DOHH2 (cell line): ENCODE results near the gene ANTXR2.

ENCODE experiments used
- H3F3A ChIP-seq: fragments of 200-600 bp; sonication (generic), shearing (Covaris generic); 2 replicates; pipeline ENCODE4 v1.6.0; 2016; ENCODE audit warnings: antibody characterized with exemption, mild to moderate bottlenecking; ENCODE audit not compliant: control insufficient read depth, insufficient read depth
- H3K27ac ChIP-seq: fragments of 200-600 bp; sonication (generic); 2 replicates; pipeline ENCODE4 v1.5.1; 2014; ENCODE audit warnings: low read depth, mild to moderate bottlenecking, low read length, moderate library complexity
- H3K27me3 ChIP-seq: fragments of 200-600 bp; sonication (generic); 2 replicates; pipeline ENCODE4 v1.6.1; 2014; ENCODE audit warnings: mild to moderate bottlenecking, low read length, mixed read lengths; ENCODE audit not compliant: control insufficient read depth
- H3K36me3 ChIP-seq: fragments of 200-600 bp; sonication (generic); 2 replicates; pipeline ENCODE4 v1.6.1; 2014; ENCODE audit warnings: mild to moderate bottlenecking, low read length, moderate library complexity, mixed read lengths; ENCODE audit not compliant: control insufficient read depth
- H3K4me1 ChIP-seq: fragments of 200-600 bp; sonication (generic); 2 replicates; pipeline ENCODE4 v1.6.1; 2014; ENCODE audit warnings: mild to moderate bottlenecking, low read length, mixed read lengths; ENCODE audit not compliant: control insufficient read depth
- H3K4me2 ChIP-seq: fragments of 200-600 bp; sonication (generic); 2 replicates; pipeline ENCODE4 v1.6.0; 2014; ENCODE audit warnings: mild to moderate bottlenecking, low read length, moderate library complexity
- H3K4me3 ChIP-seq: fragments of 200-600 bp; sonication (generic); 2 replicates; pipeline ENCODE4 v1.5.1; 2014; ENCODE audit warnings: mild to moderate bottlenecking, low read length, mixed read lengths
- H3K79me2 ChIP-seq: fragments of 200-600 bp; sonication (generic); 2 replicates; pipeline ENCODE4 v1.6.1; 2014; ENCODE audit warnings: mild to moderate bottlenecking, low read length, mixed read lengths; ENCODE audit not compliant: control insufficient read depth
- H3K9me2 ChIP-seq: fragments of 200-600 bp; sonication (generic); replicated peaks from 2 replicates; pipeline ENCODE4 v1.6.1; 2014; ENCODE audit warnings: mild to moderate bottlenecking, low read length, mixed read lengths; ENCODE audit not compliant: control insufficient read depth
- H3K9me3 ChIP-seq: fragments of 200-600 bp; sonication (generic); 2 replicates; pipeline ENCODE4 v1.6.1; 2014; ENCODE audit warnings: antibody characterized with exemption, low read length, mixed read lengths; ENCODE audit not compliant: control insufficient read depth, insufficient read depth
- H4K20me1 ChIP-seq: fragments of 200-600 bp; sonication (generic); 2 replicates; pipeline ENCODE4 v1.6.0; 2014; ENCODE audit warnings: low read depth, mild to moderate bottlenecking, antibody characterized with exemption, low read length, moderate library complexity; ENCODE audit not compliant: control insufficient read depth, insufficient read depth
- CTCF ChIP-seq: fragments of 200-600 bp; sonication (generic); IDR thresholded peaks from one replicate; pipeline ENCODE4 v1.5.1; 2014; ENCODE audit warnings: antibody characterized with exemption, mild to moderate bottlenecking, low read depth, low read length; ENCODE audit not compliant: poor library complexity, severe bottlenecking
- EZH2phosphoT487 ChIP-seq: fragments of 200-600 bp; sonication (generic); IDR thresholded peaks from 2 replicates; pipeline ENCODE4 v1.6.1; 2017; ENCODE audit warnings: borderline replicate concordance, mild to moderate bottlenecking, antibody characterized with exemption, low read length, moderate library complexity, mixed read lengths

The ANTXR2 gene

GRCh38 chr4:80076681-80077080 is 3.7 kb upstream of the ANTXR2 start:
- no peaks in the 10 kb centered on the region for H4K20me1 ChIP-seq
- TF ChIP-seq CTCF (no peak), EZH2phosphoT487 (no peak)
- H3K4me3 ChIP-seq: no peak overlapping the region
- no peaks in the 10 kb centered on the region for H3K79me2 ChIP-seq
- no peaks in the 10 kb centered on the region for H3K9me2 ChIP-seq
- no peaks in the 10 kb centered on the region for H3K9me3 ChIP-seq
- no peaks in the 10 kb centered on the region for H3K36me3 ChIP-seq
- peaks cover 24% of the 10 kb centered on the region for H3K4me1 ChIP-seq
- H3F3A ChIP-seq: no peaks in the 10 kb centered on the region
- no peak overlapping the region for H3K4me2 ChIP-seq
- peaks cover 10% of the 10 kb centered on the region for H3K27me3 ChIP-seq
- no peak overlapping the region for H3K27ac ChIP-seq

- peaks cover 13% of the 10 kb centered on the region for H3K27me3 ChIP-seq
- no peaks in the 10 kb centered on the region for H3F3A ChIP-seq
- H4K20me1 ChIP-seq: no peaks in the 10 kb centered on the region
- H3K36me3 ChIP-seq: no peaks in the 10 kb centered on the region
- no peaks in the 10 kb centered on the region for H3K79me2 ChIP-seq
- H3K4me1 ChIP-seq: peaks cover 26% of the 10 kb centered on the region
- H3K27ac ChIP-seq: no peak overlapping the region
- H3K9me2 ChIP-seq: no peaks in the 10 kb centered on the region
- no peaks in the 10 kb centered on the region for H3K9me3 ChIP-seq
- no peak for TF ChIP-seq CTCF
- no peak for TF ChIP-seq EZH2phosphoT487
- no peak overlapping the region for H3K4me3 ChIP-seq
- no peak overlapping the region for H3K4me2 ChIP-seq
These were observed 3.1 kb upstream of the ANTXR2 start for GRCh38 chr4:80075995-80076675.

- H3K4me2 ChIP-seq: no peak overlapping the region
- H3K27me3 ChIP-seq: peaks cover 20% of the 10 kb centered on the region
- no peaks in the 10 kb centered on the region for H3F3A ChIP-seq
- no peaks in the 10 kb centered on the region for H4K20me1 ChIP-seq
- TF ChIP-seq CTCF (no peak), EZH2phosphoT487 (no peak)
- no peak overlapping the region for H3K4me3 ChIP-seq
- H3K4me1 ChIP-seq: peaks cover 26% of the 10 kb centered on the region
- no peak overlapping the region for H3K27ac ChIP-seq
- no peaks in the 10 kb centered on the region for H3K9me2 ChIP-seq
- no peaks in the 10 kb centered on the region for H3K36me3 ChIP-seq
- H3K9me3 ChIP-seq: no peaks in the 10 kb centered on the region
- H3K79me2 ChIP-seq: no peaks in the 10 kb centered on the region
These were observed 1.6 kb upstream of the ANTXR2 start for GRCh38 chr4:80074651-80075050.
